Measurements from ENCODE around the gene ANKUB1. TPM values are rescaled to one million over a fixed set of nuclear protein-coding genes. Genes with fewer than 3 reads are reported as not detected.

ANKUB1 gene
- total RNA-seq, 4 donors from 2014 or later = 0.13 TPM; not detected in 3

DNA sequence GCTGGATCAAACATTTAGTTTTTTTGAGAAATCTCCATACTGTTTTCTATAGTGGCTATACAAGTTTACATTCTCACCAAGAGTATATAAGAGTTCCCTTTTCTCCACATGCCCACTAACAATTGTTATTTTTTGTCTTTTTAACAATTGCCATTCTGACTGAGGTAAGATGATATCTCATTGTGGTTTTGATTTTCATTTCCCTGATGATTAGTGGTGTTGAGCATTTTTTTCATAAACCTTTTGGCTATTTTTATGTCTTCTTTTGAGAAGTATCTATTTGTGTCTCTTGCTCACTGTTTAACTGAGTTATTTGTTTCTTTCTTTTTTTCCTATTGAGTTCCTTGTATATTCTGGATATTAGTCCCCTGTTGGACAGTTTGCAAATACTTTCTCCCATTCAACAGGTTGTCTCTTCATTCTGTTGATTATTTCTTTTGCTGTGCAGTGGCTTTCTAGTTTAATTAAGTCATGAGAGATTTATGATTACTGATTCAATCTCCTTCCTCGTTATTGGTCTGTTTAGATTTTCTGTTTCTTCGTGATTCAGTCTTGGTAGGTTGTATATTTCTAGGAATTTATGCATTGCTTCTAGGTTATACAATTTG lies 13.9 kb upstream of the ANKUB1 start:
- H3K27ac ChIP-seq (replicated peaks in 1 of 4) = no peak overlapping the region
- intact Hi-C loops (cut with DNase I) = loop anchor here (5.0 kb wide), 2 partner anchors 39 to 294 kb away; no protein-coding TSS in a partner anchor

GRCh38 chr3:149801639-149802038 lies 9.3 kb upstream of the ANKUB1 start:
- H3K4me1 ChIP-seq = no peaks in the 10 kb centered on the region
- no peaks in the 10 kb centered on the region for H3K36me3 ChIP-seq
- intact Hi-C loops (cut with DNase I) = no loop called here
- H3K27me3 ChIP-seq = no peaks in the 10 kb centered on the region
- H3K27ac ChIP-seq (replicated peaks in 1 of 4) = no peak overlapping the region
- TF ChIP-seq POLR2A (IDR thresholded peaks at IDR 0.05; ENCODE audit: low read depth) (no peak), EP300 (IDR thresholded peaks at IDR 0.05) (no peak), POLR2AphosphoS5 (IDR thresholded peaks at IDR 0.05) (no peak)
- TF ChIP-seq, protein P1, sequence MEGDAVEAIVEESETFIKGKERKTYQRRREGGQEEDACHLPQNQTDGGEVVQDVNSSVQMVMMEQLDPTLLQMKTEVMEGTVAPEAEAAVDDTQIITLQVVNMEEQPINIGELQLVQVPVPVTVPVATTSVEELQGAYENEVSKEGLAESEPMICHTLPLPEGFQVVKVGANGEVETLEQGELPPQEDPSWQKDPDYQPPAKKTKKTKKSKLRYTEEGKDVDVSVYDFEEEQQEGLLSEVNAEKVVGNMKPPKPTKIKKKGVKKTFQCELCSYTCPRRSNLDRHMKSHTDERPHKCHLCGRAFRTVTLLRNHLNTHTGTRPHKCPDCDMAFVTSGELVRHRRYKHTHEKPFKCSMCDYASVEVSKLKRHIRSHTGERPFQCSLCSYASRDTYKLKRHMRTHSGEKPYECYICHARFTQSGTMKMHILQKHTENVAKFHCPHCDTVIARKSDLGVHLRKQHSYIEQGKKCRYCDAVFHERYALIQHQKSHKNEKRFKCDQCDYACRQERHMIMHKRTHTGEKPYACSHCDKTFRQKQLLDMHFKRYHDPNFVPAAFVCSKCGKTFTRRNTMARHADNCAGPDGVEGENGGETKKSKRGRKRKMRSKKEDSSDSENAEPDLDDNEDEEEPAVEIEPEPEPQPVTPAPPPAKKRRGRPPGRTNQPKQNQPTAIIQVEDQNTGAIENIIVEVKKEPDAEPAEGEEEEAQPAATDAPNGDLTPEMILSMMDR (IDR thresholded peaks at IDR 0.05) = no peak
- H3K4me3 ChIP-seq = no peak overlapping the region
- DNase-seq (ENCODE audit: extremely low spot score) = no peak
- H3K9me3 ChIP-seq = no peaks in the 10 kb centered on the region
- WGBS = 78% methylated on average over 5 of the region's 5 CpGs

More for the DNA sequence above, 13.9 kb upstream of the ANKUB1 start:
- Histone ChIP-seq H3K36me3 (no peaks in the 10 kb centered on the region), H3K27me3 (no peaks in the 10 kb centered on the region), H3K4me1 (peaks cover 0 to 8% (median 0%) of the 10 kb centered on the region in 4 donors), H3K9me3 (no peaks in the 10 kb centered on the region), H3K4me3 (no peak overlapping the region)
- TF ChIP-seq, protein P1 (IDR thresholded peaks at IDR 0.05) = no peak
- TF ChIP-seq POLR2A (IDR thresholded peaks at IDR 0.05; ENCODE audit: low read depth) (no peak), EP300 (IDR thresholded peaks at IDR 0.05) (no peak), POLR2AphosphoS5 (IDR thresholded peaks at IDR 0.05) (no peak)
- DNase-seq (ENCODE audit: extremely low spot score) = no peak
- 68% methylated on average over 2 of the region's 2 CpGs for WGBS

GRCh38 chr3:149801195-149801594 lies 8.8 kb upstream of the ANKUB1 start:
- DNase-seq (ENCODE audit: extremely low spot score) = no peak
- intact Hi-C loops (cut with DNase I) = no loop called here
- Histone ChIP-seq H3K4me3 (no peak overlapping the region), H3K9me3 (no peaks in the 10 kb centered on the region), H3K27me3 (no peaks in the 10 kb centered on the region), H3K4me1 (no peaks in the 10 kb centered on the region), H3K27ac (replicated peaks in 1 of 4) (no peak overlapping the region), H3K36me3 (no peaks in the 10 kb centered on the region)
- TF ChIP-seq EP300 (IDR thresholded peaks at IDR 0.05) (no peak), POLR2A (IDR thresholded peaks at IDR 0.05; ENCODE audit: low read depth) (no peak), POLR2AphosphoS5 (IDR thresholded peaks at IDR 0.05) (no peak)
- TF ChIP-seq, protein P1 (IDR thresholded peaks at IDR 0.05) = no peak
- 78% methylated on average over 1 of the region's 1 CpG for WGBS

DNA sequence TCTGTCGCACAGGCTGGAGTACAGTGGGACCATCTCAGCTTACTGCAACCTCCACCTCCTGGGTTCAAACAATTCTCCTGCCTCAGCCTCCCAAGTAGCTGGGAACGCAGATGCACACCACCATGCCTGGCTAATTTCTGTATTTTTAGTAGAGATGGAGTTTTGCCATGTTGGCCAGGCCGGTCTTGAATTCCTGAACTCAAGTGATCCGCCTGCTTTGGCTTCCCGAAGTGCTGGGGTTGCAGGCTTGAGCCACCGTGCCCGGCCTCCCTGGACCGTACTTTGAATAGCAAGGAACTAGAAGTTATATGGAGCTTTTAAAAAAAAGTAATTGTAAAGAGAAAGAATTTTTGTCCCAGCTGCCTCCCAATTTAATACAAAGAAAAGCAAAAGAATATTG lies 8.3 kb upstream of the ANKUB1 start:
- no peaks in the 10 kb centered on the region for H3K36me3 ChIP-seq
- H3K27ac ChIP-seq (replicated peaks in 1 of 4) = no peak overlapping the region
- WGBS = 92% methylated on average over 8 of the region's 8 CpGs
- DNase-seq (ENCODE audit: extremely low spot score) = no peak
- no peak overlapping the region for H3K4me3 ChIP-seq
- TF ChIP-seq, protein P1 (IDR thresholded peaks at IDR 0.05) = no peak
- TF ChIP-seq POLR2AphosphoS5 (IDR thresholded peaks at IDR 0.05) (no peak), POLR2A (IDR thresholded peaks at IDR 0.05; ENCODE audit: low read depth) (no peak), EP300 (IDR thresholded peaks at IDR 0.05) (no peak)
- no peaks in the 10 kb centered on the region for H3K4me1 ChIP-seq
- H3K27me3 ChIP-seq = no peaks in the 10 kb centered on the region
- H3K9me3 ChIP-seq = no peaks in the 10 kb centered on the region
- intact Hi-C loops (cut with DNase I) = no loop called here

- Histone ChIP-seq H3K9me3 (no peaks in the 10 kb centered on the region), H3K27ac (replicated peaks in 1 of 4) (no peak overlapping the region), H3K4me3 (no peak overlapping the region), H3K4me1 (no peaks in the 10 kb centered on the region), H3K27me3 (no peaks in the 10 kb centered on the region), H3K36me3 (no peaks in the 10 kb centered on the region)
- intact Hi-C loops (cut with DNase I) = no loop called here
- TF ChIP-seq POLR2AphosphoS5 (IDR thresholded peaks at IDR 0.05) (no peak), POLR2A (IDR thresholded peaks at IDR 0.05; ENCODE audit: low read depth) (no peak), EP300 (IDR thresholded peaks at IDR 0.05) (no peak)
- TF ChIP-seq, protein P1 (IDR thresholded peaks at IDR 0.05) = no peak
- WGBS = 86% methylated on average over 1 of the region's 1 CpG
- no peak for DNase-seq (ENCODE audit: extremely low spot score)
Observed at GRCh38 chr3:149796026-149796425, 3.7 kb upstream of the ANKUB1 start.
